Stimulated activated CD4-positive, alpha-beta T cell treated with anti-CD3 and anti-CD28 coated beads, Interleukin-4, amount 100 ng/mL, for 1 hour (primary cell): ENCODE measurements around the gene BCAS3.

Source experiments
- DNase-seq: peaks from one replicate; pipeline ENCODE4 v3.0.0-alpha.2; 2020

Gene BCAS3

GRCh38 chr17:61378658-61379456 lies 701.2 kb downstream of the BCAS3 start:
- no peak for DNase-seq

DNA sequence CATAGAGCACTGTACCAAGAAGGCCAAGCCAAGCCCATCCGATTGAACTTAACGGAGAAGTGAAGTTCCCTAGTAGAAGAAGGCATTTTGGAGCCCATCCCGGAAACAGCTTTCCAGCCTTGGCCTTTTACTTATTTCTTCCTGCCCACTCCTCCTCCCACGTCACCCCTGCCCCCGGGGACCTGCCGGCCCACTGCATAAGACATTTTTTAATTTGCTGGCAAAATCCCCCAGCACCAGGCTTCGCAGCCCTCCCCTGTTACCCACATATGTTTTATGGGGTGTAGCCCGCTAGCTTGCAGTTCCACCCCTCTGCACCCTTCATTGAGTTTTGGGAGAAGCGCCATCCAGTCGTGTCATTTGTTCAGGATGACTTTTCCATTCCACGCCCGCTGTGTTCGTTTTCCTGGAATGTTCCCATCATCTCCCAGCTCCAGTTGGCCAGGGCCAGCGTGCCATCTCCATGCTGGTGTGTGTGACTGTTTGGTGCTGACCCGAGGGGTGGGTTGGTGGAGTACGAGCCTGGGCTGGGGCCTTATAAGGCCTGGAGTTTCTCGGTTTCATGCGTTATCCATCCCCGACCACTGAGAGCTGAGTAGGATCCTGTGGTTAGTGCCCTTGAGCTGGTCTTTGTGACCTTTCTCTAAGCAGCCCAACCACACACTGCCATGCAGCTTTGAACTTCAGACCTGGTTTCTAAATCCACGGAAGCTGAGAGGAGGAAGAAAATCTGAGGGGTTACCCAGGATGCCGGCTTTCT lies 702.0 kb downstream of the BCAS3 start:
- DNase-seq, result no peak

DNA sequence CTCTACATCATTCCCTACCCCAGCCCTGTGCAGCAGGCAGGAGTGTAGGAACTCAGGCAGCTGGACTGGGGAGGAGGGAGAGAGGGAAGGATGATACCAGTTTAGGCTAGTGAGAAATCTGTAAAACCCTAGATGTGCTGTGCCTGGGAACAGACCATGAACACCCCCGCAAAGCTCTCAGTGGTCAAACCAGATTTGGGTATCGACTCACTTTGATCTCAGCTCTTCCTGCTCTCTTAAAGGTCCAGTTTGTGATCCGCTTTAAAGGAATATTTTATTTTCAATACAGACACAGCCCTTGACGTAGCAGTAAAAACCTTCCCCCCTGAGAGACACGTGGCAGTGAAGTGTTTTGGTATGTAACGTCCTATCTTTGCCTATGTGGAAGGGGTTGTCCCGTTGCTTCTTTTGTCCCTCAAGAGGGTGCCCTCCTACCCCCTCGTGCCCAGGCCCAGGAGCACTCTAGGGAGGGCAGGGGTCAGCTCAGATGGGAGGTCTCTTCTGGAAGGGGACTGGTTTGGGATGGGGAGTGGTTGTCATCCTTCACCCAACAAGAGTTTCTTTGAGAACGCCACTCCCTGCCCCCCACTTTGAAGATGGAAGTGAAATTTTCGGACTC lies 702.7 kb downstream of the BCAS3 start:
- no peak for DNase-seq

DNA sequence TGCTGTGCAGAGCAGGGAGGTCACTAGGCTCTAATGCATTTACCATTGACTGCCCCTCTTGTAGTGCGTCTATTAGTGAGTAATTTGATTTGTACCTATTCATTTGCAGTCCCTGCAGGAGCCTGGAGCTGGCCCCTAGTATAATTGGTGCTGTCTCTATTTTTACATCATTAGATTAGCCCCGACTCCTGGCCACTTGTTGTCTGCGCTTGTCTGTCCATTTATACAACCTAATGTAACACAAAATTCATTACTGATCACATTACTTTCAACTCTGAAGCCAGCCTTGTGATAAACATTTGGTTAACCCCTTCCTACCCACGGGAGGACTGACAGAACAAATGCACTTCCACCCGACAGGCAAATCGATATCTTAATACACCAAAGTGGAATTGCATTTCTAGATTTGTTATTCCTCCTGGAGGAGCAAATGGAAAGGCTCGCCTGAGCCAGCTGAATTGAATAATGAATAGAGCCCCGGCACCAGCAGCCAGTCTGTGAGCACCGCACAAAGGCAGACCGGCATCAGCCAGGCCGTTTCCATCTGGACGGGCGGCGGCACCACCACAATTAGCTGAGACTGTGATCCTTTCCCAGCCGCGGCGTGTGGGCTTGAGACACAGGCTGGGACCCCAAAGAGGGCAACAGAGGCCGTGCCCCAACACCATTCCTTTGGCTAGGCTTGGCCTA lies 703.3 kb downstream of the BCAS3 start:
- DNase-seq, result no peak

GRCh38 chr17:61381537-61381936 lies 703.9 kb downstream of the BCAS3 start:
- no peak for DNase-seq

DNA sequence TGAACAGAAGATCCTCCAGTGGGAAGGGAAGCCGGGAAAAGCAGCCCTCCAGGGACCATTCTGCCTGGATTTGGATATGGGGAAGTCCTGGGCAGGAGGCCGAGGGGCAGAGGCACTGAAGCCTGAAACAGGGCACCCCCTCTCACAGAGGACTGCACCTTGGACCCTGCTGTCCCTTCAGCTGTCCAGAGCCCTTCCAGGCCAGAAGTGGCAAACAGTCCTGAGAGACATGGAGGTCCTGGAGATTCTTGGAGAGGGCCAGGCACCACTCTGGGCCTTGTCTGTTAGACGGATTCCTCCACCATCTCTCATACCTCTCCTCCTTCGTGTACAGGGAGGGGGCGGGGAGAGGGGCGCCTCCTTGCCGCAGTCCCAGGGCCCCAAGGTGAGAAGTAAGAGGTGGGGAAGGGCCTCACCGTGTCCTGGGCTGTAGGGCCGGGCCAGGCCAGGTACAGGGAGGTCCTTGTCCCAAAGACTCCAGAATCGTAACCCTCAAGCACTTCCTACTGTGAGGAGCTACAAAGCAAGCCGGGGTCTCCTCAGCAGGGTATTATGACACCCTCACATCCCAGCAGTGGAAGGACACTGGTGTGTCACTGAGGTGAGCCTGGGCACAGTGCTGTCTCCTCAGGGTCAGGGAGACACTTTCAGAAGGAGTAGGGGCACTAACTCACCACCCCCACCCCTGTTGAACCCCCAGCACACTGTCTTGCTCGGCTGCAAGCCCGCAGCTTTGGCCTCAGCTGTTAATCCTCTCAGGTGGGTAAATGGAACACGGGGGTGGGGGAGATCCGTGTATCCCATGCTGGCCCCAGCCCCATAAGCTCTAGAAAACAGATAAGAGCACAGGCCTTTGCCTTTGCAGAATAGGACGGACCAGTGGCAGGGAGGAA lies 705.4 kb downstream of the BCAS3 start:
- DNase-seq, result no peak

DNA sequence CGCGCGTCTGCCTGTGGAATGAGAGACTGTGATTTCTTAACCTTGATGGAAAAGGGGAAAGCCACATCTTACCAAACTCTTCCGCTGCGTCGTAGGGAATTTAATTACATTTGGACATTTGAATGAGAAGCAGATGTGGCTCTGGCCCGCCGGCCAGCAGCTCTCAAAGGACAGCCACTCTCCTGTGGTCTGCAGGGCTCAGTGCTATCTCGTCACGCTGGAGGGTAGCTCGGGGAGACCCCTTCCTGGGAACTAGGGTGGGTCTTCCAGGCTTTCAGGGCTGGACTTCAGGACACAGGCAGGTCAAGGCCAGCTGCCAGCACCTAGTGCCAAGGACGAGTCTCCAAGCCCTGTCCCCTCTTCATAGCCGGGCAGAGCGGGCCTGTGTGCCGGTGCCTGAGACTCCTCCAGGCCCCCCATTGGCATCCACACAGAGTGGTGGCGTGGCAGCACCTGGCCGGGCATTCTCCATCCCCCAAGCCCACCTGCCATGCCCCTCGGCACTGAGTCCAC lies 706.1 kb downstream of the BCAS3 start:
- no peak for DNase-seq

DNA sequence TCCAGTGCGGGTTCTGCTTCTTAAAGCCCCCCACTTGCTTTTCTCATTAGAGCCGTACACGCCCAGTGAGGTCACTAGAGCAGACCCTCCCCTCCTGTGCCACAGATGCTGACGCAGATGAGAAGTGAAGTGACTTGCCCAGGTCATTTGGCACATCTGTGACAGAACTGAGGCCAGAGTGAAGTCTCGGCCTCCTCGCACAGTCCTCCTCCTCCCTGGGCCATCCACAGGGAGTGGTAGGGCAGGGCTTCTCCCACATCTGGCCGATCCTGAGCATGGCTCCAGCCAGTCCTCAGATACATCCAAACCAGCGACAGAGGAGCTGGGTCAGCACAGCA lies 706.7 kb downstream of the BCAS3 start:
- DNase-seq, result no peak

GRCh38 chr17:61384692-61385576 lies 707.3 kb downstream of the BCAS3 start:
- DNase-seq, result no peak

GRCh38 chr17:61385577-61386236 lies 708.1 kb downstream of the BCAS3 start:
- DNase-seq, result no peak

DNA sequence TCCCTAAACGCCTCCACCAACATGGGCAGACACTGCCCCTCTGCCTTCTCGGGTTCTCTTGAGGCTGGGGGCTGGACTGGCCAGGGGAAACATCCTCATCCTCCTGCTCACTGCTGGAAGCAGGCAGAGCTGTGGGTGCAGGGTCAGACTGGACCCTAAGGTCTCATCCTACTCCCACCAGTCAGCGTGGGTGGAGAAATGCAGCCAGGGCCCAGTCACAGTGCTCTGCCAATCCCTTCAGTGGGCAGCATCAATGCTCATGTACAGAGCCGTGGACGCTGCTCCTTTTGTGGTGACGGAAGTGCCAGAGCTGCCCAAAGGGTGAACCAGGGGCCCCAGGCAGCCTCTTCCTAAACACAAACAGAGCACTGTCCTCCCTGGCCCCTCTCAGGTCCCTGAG lies 708.6 kb downstream of the BCAS3 start:
- DNase-seq, result no peak

DNA sequence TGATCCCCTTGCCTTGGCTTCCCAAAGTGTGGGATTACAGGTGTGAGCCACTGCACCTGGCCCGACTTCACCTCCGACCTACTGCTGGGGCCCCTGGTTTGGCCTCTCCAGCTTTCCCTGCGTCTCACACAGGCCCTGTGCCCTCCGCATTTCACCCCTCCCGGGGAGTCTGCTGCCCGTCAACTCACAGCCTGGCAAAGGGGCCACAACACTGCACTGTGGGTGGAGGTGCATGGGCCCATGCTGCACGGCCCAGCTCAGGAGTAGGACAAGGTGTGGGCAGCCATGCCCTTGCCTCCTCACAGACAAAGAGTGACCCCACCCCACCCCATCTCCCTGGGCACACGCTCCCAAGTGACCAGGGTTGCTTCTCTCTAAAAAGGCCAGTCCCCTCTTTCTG lies 709.4 kb downstream of the BCAS3 start:
- no peak for DNase-seq

- no peak for DNase-seq
Observed at GRCh38 chr17:61387511-61388305, 710.1 kb downstream of the BCAS3 start.

DNA sequence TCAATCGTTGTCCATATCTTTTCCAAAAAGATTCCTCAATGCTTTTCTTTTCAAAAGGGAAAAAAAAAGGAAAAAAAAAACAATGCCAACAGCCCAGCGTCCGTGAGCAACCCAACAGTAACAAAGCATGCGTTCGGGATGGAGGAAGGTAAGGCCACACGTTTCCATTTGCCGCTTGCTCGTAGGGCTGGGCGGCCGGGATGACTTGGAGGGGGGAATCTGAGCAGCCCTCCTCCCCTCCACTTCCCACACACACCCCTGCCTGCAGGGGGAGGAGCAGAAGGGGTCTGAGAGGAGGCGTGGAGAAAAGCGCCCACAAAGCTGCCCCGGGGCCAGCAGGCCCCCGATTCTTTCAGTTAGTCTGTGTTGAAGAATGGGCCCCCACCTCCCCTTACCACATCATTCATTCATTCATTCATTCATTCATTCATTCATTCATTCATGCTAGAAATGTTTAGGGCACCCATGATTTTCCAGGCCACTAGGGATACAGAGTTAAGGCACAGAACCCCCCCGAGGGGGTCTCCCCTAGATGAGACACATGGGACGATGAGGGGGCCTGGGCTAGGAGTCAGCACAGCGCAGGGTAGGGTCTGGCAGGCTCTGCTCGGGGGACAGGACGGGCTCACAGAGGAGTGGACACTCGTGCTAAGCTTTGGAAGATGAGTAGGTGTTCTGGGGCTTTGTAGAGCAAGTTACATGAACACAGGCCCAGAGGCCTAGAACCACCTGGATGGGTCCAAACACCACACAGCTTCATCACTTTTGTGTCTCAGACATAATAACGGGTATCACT lies 711.1 kb downstream of the BCAS3 start:
- no peak for DNase-seq

DNA sequence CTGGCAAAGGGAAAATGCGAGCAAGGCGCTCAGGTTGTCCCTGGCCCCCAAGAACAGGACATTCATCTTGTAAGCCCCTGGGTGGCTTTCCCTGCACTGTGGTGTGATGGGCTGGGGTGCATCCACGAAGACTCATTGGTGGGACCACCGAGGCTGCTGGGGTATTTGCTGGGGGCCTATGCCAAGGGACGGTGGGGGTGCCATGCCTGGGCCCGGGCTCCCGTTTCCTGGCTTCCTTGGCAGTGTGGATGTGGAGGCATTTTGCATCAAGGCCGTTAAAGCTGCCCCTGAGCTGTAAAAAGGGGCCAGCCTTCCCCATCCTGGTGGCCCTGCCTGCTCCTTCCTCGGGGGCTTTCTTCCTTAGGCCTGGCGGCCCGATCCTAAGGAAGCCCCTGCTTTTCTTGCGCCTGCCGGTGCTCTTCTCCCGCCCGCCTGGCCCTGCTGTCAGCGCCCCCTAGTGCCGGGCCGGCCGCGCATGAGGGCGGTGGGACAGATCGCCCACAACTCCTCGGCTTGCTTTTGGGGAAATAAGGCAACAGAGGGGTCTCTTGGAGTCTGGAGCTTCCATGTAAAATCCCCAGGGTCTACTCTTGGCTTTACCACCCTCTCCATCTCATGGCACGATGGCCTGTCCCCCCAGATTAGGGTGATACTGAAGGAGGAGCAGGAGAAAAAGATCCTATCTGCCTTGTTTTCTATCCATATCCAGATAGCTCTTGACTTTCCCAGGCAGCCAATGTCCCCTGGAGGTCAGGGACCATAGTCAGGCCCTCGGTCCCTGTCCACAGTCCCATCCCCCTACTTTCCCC lies 712.2 kb downstream of the BCAS3 start:
- DNase-seq, result peak; percentile 56

- no peak for DNase-seq
Observed at GRCh38 chr17:61390479-61390791, 712.8 kb downstream of the BCAS3 start.

DNA sequence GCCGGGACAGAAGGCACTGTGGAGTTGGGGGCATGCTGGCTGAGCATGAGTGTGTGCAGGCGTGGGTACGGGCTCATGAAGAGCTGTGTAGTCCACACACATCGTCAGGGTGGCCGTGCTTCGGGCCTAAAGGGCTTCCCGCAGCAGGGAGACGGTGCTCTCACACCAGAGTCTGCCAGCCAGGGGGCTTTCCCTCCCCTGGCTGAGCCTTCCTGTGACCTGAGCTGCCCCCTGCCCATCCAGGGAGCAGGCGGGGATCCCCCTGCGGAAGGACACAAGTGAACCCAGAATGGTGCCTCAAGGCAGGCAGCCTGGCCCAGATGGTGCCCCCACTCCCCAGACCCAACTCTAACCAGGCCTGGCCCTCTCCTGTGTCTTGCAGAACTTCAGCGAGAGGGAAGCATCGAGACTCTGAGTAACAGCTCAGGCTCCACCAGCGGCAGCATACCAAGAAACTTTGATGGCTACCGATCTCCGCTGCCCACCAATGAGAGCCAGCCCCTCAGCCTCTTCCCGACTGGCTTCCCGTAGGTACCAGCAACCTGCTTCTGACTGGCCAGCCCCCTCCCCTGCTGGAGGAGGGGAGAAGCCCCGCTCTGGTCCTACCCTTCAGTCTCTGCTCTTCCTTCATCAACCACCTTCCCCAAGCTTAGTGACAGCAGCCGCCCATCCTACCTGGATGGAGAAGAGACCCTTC lies 714.1 kb downstream of the BCAS3 start:
- DNase-seq, result no peak
